SK-N-SH treated with all-trans-retinoic acid at 6 μM for 48 hours (cell line): ENCODE results near the gene PCDHB3.
"Not testable (repeated sequence)": the region's sequence is repeated elsewhere in the genome, so short reads cannot be mapped to it uniquely, and the experiment has no call there.

Source experiments
- ATAC-seq: fragments of 200-7000 bp; cut with Tn5 transposase; 3 replicates; pipeline ENCODE4 v1.9.1; 2020; ENCODE audit warnings: mild to moderate bottlenecking, moderate library complexity
- ARNTL ChIP-seq: fragments of 450-650 bp; formaldehyde crosslinking; IDR thresholded peaks from 2 replicates; pipeline ENCODE4 v1.5.0; 2020; ENCODE audit warnings: low read depth, mild to moderate bottlenecking, moderate library complexity, borderline replicate concordance
- GLIS3 ChIP-seq: fragments of 250-450 bp; sonication (Bioruptor Pico); IDR thresholded peaks from 2 replicates; pipeline ENCODE4 v1.5.0; 2020; ENCODE audit warnings: mild to moderate bottlenecking, moderate library complexity
- ISL1 ChIP-seq: fragments of 250-450 bp; sonication (Bioruptor Pico); IDR thresholded peaks from 2 replicates; pipeline ENCODE4 v2.1.2; 2022; ENCODE audit warnings: mild to moderate bottlenecking, moderate library complexity
- PPARA ChIP-seq: fragments of 250-450 bp; sonication (Bioruptor Pico); IDR thresholded peaks from 2 replicates; pipeline ENCODE4 v1.5.0; 2020; ENCODE audit warnings: mild to moderate bottlenecking, borderline replicate concordance
- RARB ChIP-seq: fragments of 250-450 bp; sonication (Bioruptor Pico); IDR thresholded peaks from 2 replicates; pipeline ENCODE4 v1.8.0; 2021; ENCODE audit warnings: mild to moderate bottlenecking, moderate library complexity
- SNAI2 ChIP-seq: fragments of 250-450 bp; sonication (Bioruptor Pico); IDR thresholded peaks from 2 replicates; pipeline ENCODE4 v1.5.0; 2020; ENCODE audit warnings: mild to moderate bottlenecking, moderate library complexity
- TCF4 ChIP-seq: fragments of 250-450 bp; sonication (Bioruptor Pico); IDR thresholded peaks from 2 replicates; pipeline ENCODE4 v1.8.0; 2021; ENCODE audit warnings: mild to moderate bottlenecking, moderate library complexity, borderline replicate concordance
- ZC3H10 ChIP-seq: fragments of 250-450 bp; sonication (Bioruptor Pico); IDR thresholded peaks from 2 replicates; pipeline ENCODE4 v1.5.1; 2021; ENCODE audit warnings: mild to moderate bottlenecking, moderate library complexity
- ZFP30 ChIP-seq: fragments of 450-650 bp; formaldehyde crosslinking; IDR thresholded peaks from 2 replicates; pipeline ENCODE4 v1.5.0; 2022; ENCODE audit warnings: mild to moderate bottlenecking, moderate library complexity
- ZNF70 ChIP-seq: fragments of 450-650 bp; formaldehyde crosslinking; IDR thresholded peaks from 2 replicates; pipeline ENCODE4 v1.5.0; 2020; ENCODE audit warnings: mild to moderate bottlenecking, moderate library complexity
- ZNF8 ChIP-seq: fragments of 450-650 bp; formaldehyde crosslinking; IDR thresholded peaks from 2 replicates; pipeline ENCODE4 v1.5.0; 2020; ENCODE audit warnings: mild to moderate bottlenecking, moderate library complexity
- TF ChIP-seq, protein P1 (sequence below): fragments of 250-450 bp; sonication (Bioruptor Pico); IDR thresholded peaks from 2 replicates; pipeline ENCODE4 v1.8.0; 2021; ENCODE audit warnings: low read depth, mild to moderate bottlenecking, moderate library complexity, borderline replicate concordance
- TF ChIP-seq, protein P2 (sequence below): fragments of 250-450 bp; sonication (Bioruptor Pico); IDR thresholded peaks from 2 replicates; pipeline ENCODE4 v1.5.1; 2020; ENCODE audit warnings: low read depth, mild to moderate bottlenecking, moderate library complexity
- TF ChIP-seq, protein P3 (sequence below): fragments of 250-450 bp; sonication (Bioruptor Pico); IDR thresholded peaks from 2 replicates; pipeline ENCODE4 v1.8.0; 2020; ENCODE audit warnings: mild to moderate bottlenecking, moderate library complexity, borderline replicate concordance
- TF ChIP-seq, protein P4 (sequence below): fragments of 250-450 bp; sonication (Bioruptor Pico); IDR thresholded peaks from 2 replicates; pipeline ENCODE4 v1.5.0; 2020; ENCODE audit warnings: mild to moderate bottlenecking, moderate library complexity
- TF ChIP-seq, protein P5 (sequence below): fragments of 250-450 bp; sonication (Bioruptor Pico); IDR thresholded peaks from 2 replicates; pipeline ENCODE4 v1.5.1; 2021; ENCODE audit warnings: mild to moderate bottlenecking, moderate library complexity

Gene PCDHB3

DNA sequence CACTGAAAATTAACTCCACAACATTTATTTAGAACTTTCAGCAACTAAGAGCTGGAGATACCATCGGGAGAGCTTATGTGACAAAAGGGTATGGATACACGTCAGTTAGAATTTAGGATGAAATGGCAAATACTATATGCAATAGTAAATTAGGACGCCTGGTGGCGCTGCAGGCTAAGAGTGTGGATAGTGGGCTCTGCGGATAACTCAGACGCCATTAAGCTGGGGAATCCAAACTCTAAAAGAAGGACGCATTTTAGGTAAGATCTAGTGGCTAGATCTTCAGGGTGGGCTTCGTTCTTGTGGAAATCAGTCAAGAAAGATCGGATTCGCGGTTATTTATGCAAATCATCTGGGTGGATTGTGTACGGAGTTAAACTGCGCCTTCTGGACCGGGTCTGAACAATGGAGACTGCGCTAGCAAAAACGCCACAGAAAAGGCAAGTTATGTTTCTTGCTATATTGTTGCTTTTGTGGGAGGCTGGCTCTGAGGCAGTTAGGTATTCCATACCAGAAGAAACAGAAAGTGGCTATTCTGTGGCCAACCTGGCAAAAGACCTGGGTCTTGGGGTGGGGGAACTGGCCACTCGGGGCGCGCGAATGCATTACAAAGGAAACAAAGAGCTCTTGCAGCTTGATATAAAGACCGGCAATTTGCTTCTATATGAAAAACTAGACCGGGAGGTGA, 34.9 kb downstream of the PCDHB3 start, which contains the start of gene PCDHB5:
TSS of gene PCDHB5 (plus strand) at position 177 of the 688 bp plus-strand sequence. CDS start at position 406, 229 bp downstream.
- TF ChIP-seq ZFP30: no peak
- TF ChIP-seq, protein P1, sequence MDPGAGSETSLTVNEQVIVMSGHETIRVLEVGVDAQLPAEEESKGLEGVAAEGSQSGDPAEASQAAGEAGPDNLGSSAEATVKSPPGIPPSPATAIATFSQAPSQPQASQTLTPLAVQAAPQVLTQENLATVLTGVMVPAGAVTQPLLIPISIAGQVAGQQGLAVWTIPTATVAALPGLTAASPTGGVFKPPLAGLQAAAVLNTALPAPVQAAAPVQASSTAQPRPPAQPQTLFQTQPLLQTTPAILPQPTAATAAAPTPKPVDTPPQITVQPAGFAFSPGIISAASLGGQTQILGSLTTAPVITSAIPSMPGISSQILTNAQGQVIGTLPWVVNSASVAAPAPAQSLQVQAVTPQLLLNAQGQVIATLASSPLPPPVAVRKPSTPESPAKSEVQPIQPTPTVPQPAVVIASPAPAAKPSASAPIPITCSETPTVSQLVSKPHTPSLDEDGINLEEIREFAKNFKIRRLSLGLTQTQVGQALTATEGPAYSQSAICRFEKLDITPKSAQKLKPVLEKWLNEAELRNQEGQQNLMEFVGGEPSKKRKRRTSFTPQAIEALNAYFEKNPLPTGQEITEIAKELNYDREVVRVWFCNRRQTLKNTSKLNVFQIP: no peak
- no peak for TF ChIP-seq GLIS3 (CRISPR knock-in tag)
- TF ChIP-seq ZNF8 (CRISPR knock-in tag): no peak
- TF ChIP-seq, protein P2, sequence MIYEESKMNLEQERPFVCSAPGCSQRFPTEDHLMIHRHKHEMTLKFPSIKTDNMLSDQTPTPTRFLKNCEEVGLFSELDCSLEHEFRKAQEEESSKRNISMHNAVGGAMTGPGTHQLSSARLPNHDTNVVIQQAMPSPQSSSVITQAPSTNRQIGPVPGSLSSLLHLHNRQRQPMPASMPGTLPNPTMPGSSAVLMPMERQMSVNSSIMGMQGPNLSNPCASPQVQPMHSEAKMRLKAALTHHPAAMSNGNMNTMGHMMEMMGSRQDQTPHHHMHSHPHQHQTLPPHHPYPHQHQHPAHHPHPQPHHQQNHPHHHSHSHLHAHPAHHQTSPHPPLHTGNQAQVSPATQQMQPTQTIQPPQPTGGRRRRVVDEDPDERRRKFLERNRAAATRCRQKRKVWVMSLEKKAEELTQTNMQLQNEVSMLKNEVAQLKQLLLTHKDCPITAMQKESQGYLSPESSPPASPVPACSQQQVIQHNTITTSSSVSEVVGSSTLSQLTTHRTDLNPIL (CRISPR knock-in tag): no peak
- no peak for ATAC-seq

DNA sequence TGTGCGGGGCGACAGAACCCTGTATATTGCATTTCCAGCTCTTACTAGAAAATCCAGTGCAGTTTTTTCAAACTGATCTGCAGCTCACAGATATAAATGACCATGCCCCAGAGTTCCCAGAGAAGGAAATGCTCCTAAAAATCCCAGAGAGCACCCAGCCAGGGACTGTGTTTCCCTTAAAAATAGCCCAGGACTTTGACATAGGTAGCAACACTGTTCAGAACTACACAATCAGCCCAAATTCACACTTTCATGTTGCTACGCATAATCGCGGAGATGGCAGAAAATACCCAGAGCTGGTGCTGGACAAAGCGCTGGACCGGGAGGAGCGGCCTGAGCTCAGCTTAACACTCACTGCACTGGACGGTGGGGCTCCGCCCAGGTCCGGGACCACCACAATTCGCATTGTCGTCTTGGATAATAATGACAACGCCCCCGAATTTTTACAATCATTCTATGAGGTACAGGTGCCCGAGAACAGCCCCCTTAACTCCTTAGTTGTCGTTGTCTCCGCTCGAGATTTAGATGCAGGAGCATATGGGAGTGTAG, 35.5 kb downstream of the PCDHB3 start:
- TF ChIP-seq, protein P3, sequence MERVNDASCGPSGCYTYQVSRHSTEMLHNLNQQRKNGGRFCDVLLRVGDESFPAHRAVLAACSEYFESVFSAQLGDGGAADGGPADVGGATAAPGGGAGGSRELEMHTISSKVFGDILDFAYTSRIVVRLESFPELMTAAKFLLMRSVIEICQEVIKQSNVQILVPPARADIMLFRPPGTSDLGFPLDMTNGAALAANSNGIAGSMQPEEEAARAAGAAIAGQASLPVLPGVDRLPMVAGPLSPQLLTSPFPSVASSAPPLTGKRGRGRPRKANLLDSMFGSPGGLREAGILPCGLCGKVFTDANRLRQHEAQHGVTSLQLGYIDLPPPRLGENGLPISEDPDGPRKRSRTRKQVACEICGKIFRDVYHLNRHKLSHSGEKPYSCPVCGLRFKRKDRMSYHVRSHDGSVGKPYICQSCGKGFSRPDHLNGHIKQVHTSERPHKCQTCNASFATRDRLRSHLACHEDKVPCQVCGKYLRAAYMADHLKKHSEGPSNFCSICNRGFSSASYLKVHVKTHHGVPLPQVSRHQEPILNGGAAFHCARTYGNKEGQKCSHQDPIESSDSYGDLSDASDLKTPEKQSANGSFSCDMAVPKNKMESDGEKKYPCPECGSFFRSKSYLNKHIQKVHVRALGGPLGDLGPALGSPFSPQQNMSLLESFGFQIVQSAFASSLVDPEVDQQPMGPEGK (CRISPR knock-in tag): no peak
- no peak for TF ChIP-seq TCF4 (CRISPR knock-in tag)
- no peak for TF ChIP-seq RARB (CRISPR knock-in tag)
- TF ChIP-seq GLIS3 (CRISPR knock-in tag): no peak
- no peak for TF ChIP-seq ZNF70
- TF ChIP-seq, protein P2 (CRISPR knock-in tag): no peak
- no peak for TF ChIP-seq PPARA
- TF ChIP-seq ARNTL (CRISPR knock-in tag): no peak
- TF ChIP-seq ISL1 (CRISPR knock-in tag): no peak
- no peak for TF ChIP-seq ZC3H10 (CRISPR knock-in tag)
- TF ChIP-seq, protein P1: no peak
- no peak for TF ChIP-seq ZNF8 (CRISPR knock-in tag)
- TF ChIP-seq, protein P4, sequence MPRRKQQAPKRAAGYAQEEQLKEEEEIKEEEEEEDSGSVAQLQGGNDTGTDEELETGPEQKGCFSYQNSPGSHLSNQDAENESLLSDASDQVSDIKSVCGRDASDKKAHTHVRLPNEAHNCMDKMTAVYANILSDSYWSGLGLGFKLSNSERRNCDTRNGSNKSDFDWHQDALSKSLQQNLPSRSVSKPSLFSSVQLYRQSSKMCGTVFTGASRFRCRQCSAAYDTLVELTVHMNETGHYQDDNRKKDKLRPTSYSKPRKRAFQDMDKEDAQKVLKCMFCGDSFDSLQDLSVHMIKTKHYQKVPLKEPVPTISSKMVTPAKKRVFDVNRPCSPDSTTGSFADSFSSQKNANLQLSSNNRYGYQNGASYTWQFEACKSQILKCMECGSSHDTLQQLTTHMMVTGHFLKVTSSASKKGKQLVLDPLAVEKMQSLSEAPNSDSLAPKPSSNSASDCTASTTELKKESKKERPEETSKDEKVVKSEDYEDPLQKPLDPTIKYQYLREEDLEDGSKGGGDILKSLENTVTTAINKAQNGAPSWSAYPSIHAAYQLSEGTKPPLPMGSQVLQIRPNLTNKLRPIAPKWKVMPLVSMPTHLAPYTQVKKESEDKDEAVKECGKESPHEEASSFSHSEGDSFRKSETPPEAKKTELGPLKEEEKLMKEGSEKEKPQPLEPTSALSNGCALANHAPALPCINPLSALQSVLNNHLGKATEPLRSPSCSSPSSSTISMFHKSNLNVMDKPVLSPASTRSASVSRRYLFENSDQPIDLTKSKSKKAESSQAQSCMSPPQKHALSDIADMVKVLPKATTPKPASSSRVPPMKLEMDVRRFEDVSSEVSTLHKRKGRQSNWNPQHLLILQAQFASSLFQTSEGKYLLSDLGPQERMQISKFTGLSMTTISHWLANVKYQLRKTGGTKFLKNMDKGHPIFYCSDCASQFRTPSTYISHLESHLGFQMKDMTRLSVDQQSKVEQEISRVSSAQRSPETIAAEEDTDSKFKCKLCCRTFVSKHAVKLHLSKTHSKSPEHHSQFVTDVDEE (CRISPR knock-in tag): no peak
- TF ChIP-seq SNAI2 (CRISPR knock-in tag): no peak
- TF ChIP-seq, protein P5, sequence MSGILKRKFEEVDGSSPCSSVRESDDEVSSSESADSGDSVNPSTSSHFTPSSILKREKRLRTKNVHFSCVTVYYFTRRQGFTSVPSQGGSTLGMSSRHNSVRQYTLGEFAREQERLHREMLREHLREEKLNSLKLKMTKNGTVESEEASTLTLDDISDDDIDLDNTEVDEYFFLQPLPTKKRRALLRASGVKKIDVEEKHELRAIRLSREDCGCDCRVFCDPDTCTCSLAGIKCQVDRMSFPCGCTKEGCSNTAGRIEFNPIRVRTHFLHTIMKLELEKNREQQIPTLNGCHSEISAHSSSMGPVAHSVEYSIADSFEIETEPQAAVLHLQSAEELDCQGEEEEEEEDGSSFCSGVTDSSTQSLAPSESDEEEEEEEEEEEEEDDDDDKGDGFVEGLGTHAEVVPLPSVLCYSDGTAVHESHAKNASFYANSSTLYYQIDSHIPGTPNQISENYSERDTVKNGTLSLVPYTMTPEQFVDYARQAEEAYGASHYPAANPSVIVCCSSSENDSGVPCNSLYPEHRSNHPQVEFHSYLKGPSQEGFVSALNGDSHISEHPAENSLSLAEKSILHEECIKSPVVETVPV (CRISPR knock-in tag): no peak
- no peak for ATAC-seq

DNA sequence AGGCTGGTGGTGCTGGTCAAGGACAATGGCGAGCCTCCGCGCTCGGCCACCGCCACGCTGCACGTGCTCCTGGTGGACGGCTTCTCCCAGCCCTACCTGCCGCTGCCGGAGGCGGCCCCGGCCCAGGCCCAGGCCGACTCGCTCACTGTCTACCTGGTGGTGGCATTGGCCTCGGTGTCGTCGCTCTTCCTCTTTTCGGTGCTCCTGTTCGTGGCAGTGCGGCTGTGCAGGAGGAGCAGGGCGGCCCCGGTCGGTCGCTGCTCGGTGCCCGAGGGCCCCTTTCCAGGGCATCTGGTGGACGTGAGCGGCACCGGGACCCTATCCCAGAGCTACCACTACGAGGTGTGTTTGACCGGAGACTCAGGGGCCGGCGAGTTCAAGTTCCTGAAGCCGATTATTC, 37.1 kb downstream of the PCDHB3 start:
- ATAC-seq: not testable (repeated sequence)
